Measurements from ENCODE around the gene FUT7. TPM values are rescaled to one million over a fixed set of nuclear protein-coding genes. Genes with fewer than 3 reads are reported as not detected.
A peak's percentile ranks its signal among the peaks of the same experiment; 100 is the strongest.

The FUT7 gene
- total RNA-seq, 3 donors from 2014 or later: 0.14 to 0.27 TPM; not detected in 1

- peaks cover 55% of the 10 kb centered on the region for H3K4me1 ChIP-seq (ENCODE audit: low read depth)
- peak; percentile 44 for ATAC-seq
- no peak for TF ChIP-seq CTCF (IDR thresholded peaks at IDR 0.05)
Observed at GRCh38 chr9:137052998-137053943, 21.4 kb upstream of the FUT7 start.

GRCh38 chr9:137052293-137052692 is 20.4 kb upstream of the FUT7 start:
- H3K9me3 ChIP-seq: no peaks in the 10 kb centered on the region
- TF ChIP-seq CTCF (IDR thresholded peaks at IDR 0.05): no peak
- no peaks in the 10 kb centered on the region for H3K36me3 ChIP-seq (ENCODE audit: low read depth)
- peak in 1 of 3 donors; percentile 21 for DNase-seq
- no peak overlapping the region for H3K4me3 ChIP-seq
- H3K4me1 ChIP-seq (ENCODE audit: low read depth): peaks cover 45% of the 10 kb centered on the region
- intact Hi-C loops (cut with DNase I, micrococcal nuclease): no loop called here
- no peak for ATAC-seq

More at GRCh38 chr9:137052998-137053943, 21.4 kb upstream of the FUT7 start:
- Histone ChIP-seq H3K4me3 (peak overlapping the region; percentile 23), H3K36me3 (ENCODE audit: low read depth) (no peaks in the 10 kb centered on the region), H3K9me3 (no peaks in the 10 kb centered on the region)
- intact Hi-C loops (cut with DNase I, micrococcal nuclease): no loop called here
- DNase-seq: peak in 1 of 3 donors; percentile 40

- TF ChIP-seq CTCF (IDR thresholded peaks at IDR 0.05): no peak
- no peaks in the 10 kb centered on the region for H3K36me3 ChIP-seq (ENCODE audit: low read depth)
- no peaks in the 10 kb centered on the region for H3K9me3 ChIP-seq
- ATAC-seq (no peak), DNase-seq (peak in 1 of 3 donors; percentile 22)
- intact Hi-C loops (cut with DNase I, micrococcal nuclease): no loop called here
- peaks cover 37% of the 10 kb centered on the region for H3K4me1 ChIP-seq (ENCODE audit: low read depth)
- H3K4me3 ChIP-seq: no peak overlapping the region
Observed at GRCh38 chr9:137051145-137051724, 19.3 kb upstream of the FUT7 start.

- intact Hi-C loops (cut with DNase I, micrococcal nuclease): no loop called here
- Histone ChIP-seq H3K4me3 (no peak overlapping the region), H3K36me3 (ENCODE audit: low read depth) (no peaks in the 10 kb centered on the region), H3K9me3 (no peaks in the 10 kb centered on the region), H3K4me1 (ENCODE audit: low read depth) (peaks cover 34% of the 10 kb centered on the region)
- ATAC-seq (no peak), DNase-seq (peak in 1 of 3 donors; percentile 19)
- TF ChIP-seq CTCF (IDR thresholded peaks at IDR 0.05): no peak
Observed at GRCh38 chr9:137050570-137050969, 18.7 kb upstream of the FUT7 start.

GRCh38 chr9:137049544-137050449 is 17.9 kb upstream of the FUT7 start:
- DNase-seq: peak; percentile 61 to 88 (median 77)
- peak; percentile 49 for TF ChIP-seq CTCF (IDR thresholded peaks at IDR 0.05)
- no peak overlapping the region for H3K4me3 ChIP-seq
- ATAC-seq: peak; percentile 30
- intact Hi-C loops (cut with DNase I, micrococcal nuclease): no loop called here
- H3K9me3 ChIP-seq: no peaks in the 10 kb centered on the region
- no peaks in the 10 kb centered on the region for H3K36me3 ChIP-seq (ENCODE audit: low read depth)
- peaks cover 33% of the 10 kb centered on the region for H3K4me1 ChIP-seq (ENCODE audit: low read depth)
